WTC11 (cell line): ENCODE data around the gene KIF13A. TPM values are rescaled to one million over a fixed set of nuclear protein-coding genes. Genes with fewer than 3 reads are reported as not detected.

Experiments
- ATAC-seq: fragments of 200-7000 bp; cut with Tn5 transposase; 2 replicates; pipeline ENCODE4 v1.10.0; 2021; ENCODE audit warnings: mild to moderate bottlenecking, moderate library complexity
- CTCF ChIA-PET: fragments of 300-600 bp; sonication (Branson Sonifier 250); formaldehyde crosslinking; loops from one replicate; lab custom pipeline; 2021; ENCODE audit warnings: antibody characterized with exemption; lab: Charles Lee
- POLR2A ChIA-PET: fragments of 350-600 bp; sonication (Branson Sonifier 250); formaldehyde crosslinking; loops from one replicate; lab custom pipeline; 2021; ENCODE audit warnings: antibody characterized with exemption; lab: Charles Lee
- DNase-seq: peaks from one replicate; pipeline ENCODE4 v3.0.0; 2021; ENCODE audit warnings: low spot score
- H3K27ac Mint-ChIP-seq: 2 replicates; pipeline ENCODE4 v1.8.0; 2021; ENCODE audit warnings: mixed read lengths
- H3K27me3 Mint-ChIP-seq: 2 replicates; pipeline ENCODE4 v1.8.0; 2021; ENCODE audit warnings: low read depth, mild to moderate bottlenecking, moderate library complexity, mixed read lengths
- H3K36me3 Mint-ChIP-seq: 2 replicates; pipeline ENCODE4 v1.8.0; 2021; ENCODE audit warnings: mixed read lengths
- H3K4me1 Mint-ChIP-seq: 2 replicates; pipeline ENCODE4 v1.8.0; 2022; ENCODE audit warnings: mixed read lengths
- H3K4me3 Mint-ChIP-seq: 2 replicates; pipeline ENCODE4 v1.8.0; 2021; ENCODE audit warnings: mild to moderate bottlenecking, moderate library complexity, mixed read lengths
- H3K9me3 Mint-ChIP-seq: 2 replicates; pipeline ENCODE4 v1.8.0; 2021; ENCODE audit warnings: mixed read lengths
- CBFB ChIP-seq: sonication (generic); formaldehyde crosslinking; IDR thresholded peaks from 2 replicates; pipeline ENCODE4 v1.8.1; 2022; ENCODE audit warnings: mild to moderate bottlenecking, low read depth, missing genetic modification reagents
- CREM ChIP-seq: sonication (generic); formaldehyde crosslinking; IDR thresholded peaks from 2 replicates; pipeline ENCODE4 v1.8.1; 2022; ENCODE audit warnings: mild to moderate bottlenecking, missing genetic modification reagents, moderate library complexity
- ESRRA ChIP-seq: sonication (generic); formaldehyde crosslinking; IDR thresholded peaks from 2 replicates; pipeline ENCODE4 v1.8.1; 2022; ENCODE audit warnings: mild to moderate bottlenecking, missing genetic modification reagents, borderline replicate concordance
- GTF2I ChIP-seq: fragments of 250-450 bp; sonication (Bioruptor Pico); conservative IDR thresholded peaks from 2 replicates; pipeline ENCODE4 v1.4.0; 2021; ENCODE audit warnings: mild to moderate bottlenecking
- MXD4 ChIP-seq: fragments of 250-450 bp; sonication (Bioruptor Pico); IDR thresholded peaks from 2 replicates; pipeline ENCODE4 v1.8.0; 2021; ENCODE audit warnings: mild to moderate bottlenecking, moderate library complexity, borderline replicate concordance
- NR2C2 ChIP-seq: sonication (generic); formaldehyde crosslinking; IDR thresholded peaks from 2 replicates; pipeline ENCODE4 v1.8.0; 2022; ENCODE audit warnings: mild to moderate bottlenecking, missing genetic modification reagents
- PRRX2 ChIP-seq: fragments of 250-450 bp; sonication (Bioruptor Pico); IDR thresholded peaks from 2 replicates; pipeline ENCODE4 v1.8.0; 2021; ENCODE audit warnings: mild to moderate bottlenecking
- RORB ChIP-seq: fragments of 250-450 bp; sonication (Bioruptor Pico); IDR thresholded peaks from 2 replicates; pipeline ENCODE4 v1.9.0; 2021; ENCODE audit warnings: mild to moderate bottlenecking
- ZNF232 ChIP-seq: sonication (generic); formaldehyde crosslinking; IDR thresholded peaks from 2 replicates; pipeline ENCODE4 v1.8.0; 2022; ENCODE audit warnings: mild to moderate bottlenecking, missing genetic modification reagents
- ZNF317 ChIP-seq: sonication (generic); formaldehyde crosslinking; IDR thresholded peaks from 2 replicates; pipeline ENCODE4 v1.8.1; 2023; ENCODE audit warnings: low read depth, mild to moderate bottlenecking, moderate library complexity, missing genetic modification reagents, borderline replicate concordance
- ZNF423 ChIP-seq: fragments of 250-450 bp; sonication (Bioruptor Pico); IDR thresholded peaks from 2 replicates; pipeline ENCODE4 v2.1.2; 2022; ENCODE audit warnings: mild to moderate bottlenecking, moderate library complexity
- total RNA-seq: library from RNA; stranded (reverse); gene quantifications from 3 replicates; pipeline ENCODE4 v1.2.3, GENCODE V29; 2021
- TF ChIP-seq, protein P1 (sequence below): fragments of 200-600 bp; IDR thresholded peaks from 2 replicates; pipeline ENCODE4 v1.8.0; 2022; ENCODE audit warnings: antibody characterized with exemption
- TF ChIP-seq, protein P2 (sequence below): sonication (generic); formaldehyde crosslinking; IDR thresholded peaks from 2 replicates; pipeline ENCODE4 v1.8.1; 2022; ENCODE audit warnings: low read depth, missing genetic modification reagents, borderline replicate concordance
- TF ChIP-seq, protein P3 (sequence below): fragments of 250-450 bp; sonication (Bioruptor Pico); conservative IDR thresholded peaks from 2 replicates; pipeline ENCODE4 v1.9.0; 2021; ENCODE audit warnings: mild to moderate bottlenecking
- TF ChIP-seq, protein P4 (sequence below): sonication (generic); formaldehyde crosslinking; IDR thresholded peaks from 2 replicates; pipeline ENCODE4 v1.8.0; 2022; ENCODE audit warnings: missing genetic modification reagents
- TF ChIP-seq, protein P5 (sequence below): fragments of 250-450 bp; sonication (Bioruptor Pico); IDR thresholded peaks from 2 replicates; pipeline ENCODE4 v1.8.0; 2021; ENCODE audit warnings: mild to moderate bottlenecking

The KIF13A gene
- total RNA-seq, 1 experiment from 2014 or later, result 32.7 TPM

DNA sequence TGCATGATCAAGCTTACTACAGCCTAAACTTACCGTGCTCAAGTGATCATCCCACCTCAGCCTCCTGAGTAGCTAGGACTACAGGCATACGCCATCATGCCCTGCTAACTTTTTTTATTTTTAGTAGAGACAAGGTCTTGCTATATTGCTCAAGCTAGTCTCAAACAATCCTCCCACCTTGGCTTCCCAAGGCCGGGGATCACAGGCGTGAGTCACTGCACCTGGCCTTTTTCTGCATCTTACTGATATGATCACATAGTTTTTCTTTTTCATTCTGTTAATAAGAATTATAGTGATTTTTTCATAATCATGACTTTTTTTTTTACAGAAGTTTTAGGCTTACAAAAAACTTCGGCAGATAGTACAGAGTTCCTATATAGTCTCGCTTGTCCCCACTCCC, 93.2 kb downstream of the KIF13A start (continued):
- TF ChIP-seq, protein P1, sequence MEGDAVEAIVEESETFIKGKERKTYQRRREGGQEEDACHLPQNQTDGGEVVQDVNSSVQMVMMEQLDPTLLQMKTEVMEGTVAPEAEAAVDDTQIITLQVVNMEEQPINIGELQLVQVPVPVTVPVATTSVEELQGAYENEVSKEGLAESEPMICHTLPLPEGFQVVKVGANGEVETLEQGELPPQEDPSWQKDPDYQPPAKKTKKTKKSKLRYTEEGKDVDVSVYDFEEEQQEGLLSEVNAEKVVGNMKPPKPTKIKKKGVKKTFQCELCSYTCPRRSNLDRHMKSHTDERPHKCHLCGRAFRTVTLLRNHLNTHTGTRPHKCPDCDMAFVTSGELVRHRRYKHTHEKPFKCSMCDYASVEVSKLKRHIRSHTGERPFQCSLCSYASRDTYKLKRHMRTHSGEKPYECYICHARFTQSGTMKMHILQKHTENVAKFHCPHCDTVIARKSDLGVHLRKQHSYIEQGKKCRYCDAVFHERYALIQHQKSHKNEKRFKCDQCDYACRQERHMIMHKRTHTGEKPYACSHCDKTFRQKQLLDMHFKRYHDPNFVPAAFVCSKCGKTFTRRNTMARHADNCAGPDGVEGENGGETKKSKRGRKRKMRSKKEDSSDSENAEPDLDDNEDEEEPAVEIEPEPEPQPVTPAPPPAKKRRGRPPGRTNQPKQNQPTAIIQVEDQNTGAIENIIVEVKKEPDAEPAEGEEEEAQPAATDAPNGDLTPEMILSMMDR, result no peak
- TF ChIP-seq ZNF423 (CRISPR knock-in tag), result no peak

DNA sequence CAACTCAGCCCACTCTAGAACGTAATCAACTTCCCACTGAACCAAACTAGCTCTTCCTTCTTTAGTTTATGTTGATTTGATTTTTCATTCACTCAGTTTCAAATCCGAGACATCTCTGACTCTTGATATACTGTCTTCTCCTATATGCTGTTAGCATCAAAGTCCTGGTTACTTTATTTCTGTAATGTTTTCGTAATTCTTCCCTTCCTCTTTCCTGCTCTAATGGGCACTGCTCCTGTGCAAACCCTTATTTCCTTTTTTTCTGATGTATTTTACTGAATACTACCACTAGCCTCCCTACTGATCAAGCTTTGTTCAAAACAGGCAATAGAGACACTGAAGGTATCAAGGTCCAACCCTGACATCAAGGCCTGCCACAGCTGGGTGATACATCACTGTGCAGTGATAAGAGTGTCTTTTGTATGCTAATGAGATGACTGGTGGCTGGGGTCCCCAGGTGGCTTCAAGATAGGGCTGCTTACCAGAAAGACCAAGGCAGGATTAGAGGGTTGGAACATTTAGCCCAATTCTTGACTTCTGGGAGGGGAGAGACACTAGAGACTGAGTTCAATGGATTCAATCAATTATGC, 95.2 kb downstream of the KIF13A start:
- ATAC-seq, result no peak
- TF ChIP-seq, protein P2, sequence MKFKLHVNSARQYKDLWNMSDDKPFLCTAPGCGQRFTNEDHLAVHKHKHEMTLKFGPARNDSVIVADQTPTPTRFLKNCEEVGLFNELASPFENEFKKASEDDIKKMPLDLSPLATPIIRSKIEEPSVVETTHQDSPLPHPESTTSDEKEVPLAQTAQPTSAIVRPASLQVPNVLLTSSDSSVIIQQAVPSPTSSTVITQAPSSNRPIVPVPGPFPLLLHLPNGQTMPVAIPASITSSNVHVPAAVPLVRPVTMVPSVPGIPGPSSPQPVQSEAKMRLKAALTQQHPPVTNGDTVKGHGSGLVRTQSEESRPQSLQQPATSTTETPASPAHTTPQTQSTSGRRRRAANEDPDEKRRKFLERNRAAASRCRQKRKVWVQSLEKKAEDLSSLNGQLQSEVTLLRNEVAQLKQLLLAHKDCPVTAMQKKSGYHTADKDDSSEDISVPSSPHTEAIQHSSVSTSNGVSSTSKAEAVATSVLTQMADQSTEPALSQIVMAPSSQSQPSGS, result no peak
- TF ChIP-seq GTF2I (CRISPR knock-in tag), result no peak
- TF ChIP-seq ESRRA (CRISPR knock-in tag), result no peak
- no peak for TF ChIP-seq CREM (CRISPR knock-in tag)
- TF ChIP-seq, protein P3, sequence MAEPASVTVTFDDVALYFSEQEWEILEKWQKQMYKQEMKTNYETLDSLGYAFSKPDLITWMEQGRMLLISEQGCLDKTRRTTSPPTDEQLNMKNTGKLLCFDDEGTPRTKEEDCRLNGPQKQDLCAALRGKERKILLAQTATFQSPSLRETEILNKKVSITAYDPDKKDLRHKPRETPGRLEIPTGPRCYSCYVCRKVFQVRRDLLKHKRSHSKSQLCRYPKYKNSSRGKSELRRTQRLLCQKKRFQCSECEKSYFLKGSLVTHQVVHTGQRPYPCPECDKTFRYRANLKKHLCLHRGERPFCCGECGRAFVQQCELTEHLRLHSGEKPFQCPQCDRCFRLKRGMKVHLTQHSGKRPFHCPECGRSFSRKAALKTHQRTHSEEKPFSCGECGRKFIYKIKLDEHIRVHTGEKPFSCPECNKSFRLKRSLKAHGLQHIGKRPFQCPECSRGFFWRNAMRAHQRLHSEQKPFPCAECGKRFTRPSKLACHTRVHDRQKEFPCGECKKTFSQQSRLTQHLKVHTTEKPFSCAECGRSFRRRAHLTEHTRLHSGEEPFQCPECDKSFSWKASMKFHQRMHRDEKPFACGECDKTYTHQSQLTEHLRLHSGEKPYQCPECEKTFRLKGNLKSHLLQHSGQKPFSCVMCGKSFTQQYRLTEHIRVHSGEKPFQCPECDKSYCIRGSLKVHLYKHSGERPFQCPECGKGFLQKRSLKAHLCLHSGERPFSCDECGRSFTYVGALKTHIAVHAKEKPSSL, result no peak
- TF ChIP-seq RORB, result no peak
- TF ChIP-seq PRRX2 (CRISPR knock-in tag), result no peak
- no peak for TF ChIP-seq ZNF317 (CRISPR knock-in tag)
- no peak for TF ChIP-seq NR2C2 (CRISPR knock-in tag)
- no peak for TF ChIP-seq ZNF232 (CRISPR knock-in tag)
- no peak for TF ChIP-seq ZNF423 (CRISPR knock-in tag)
- TF ChIP-seq, protein P4, sequence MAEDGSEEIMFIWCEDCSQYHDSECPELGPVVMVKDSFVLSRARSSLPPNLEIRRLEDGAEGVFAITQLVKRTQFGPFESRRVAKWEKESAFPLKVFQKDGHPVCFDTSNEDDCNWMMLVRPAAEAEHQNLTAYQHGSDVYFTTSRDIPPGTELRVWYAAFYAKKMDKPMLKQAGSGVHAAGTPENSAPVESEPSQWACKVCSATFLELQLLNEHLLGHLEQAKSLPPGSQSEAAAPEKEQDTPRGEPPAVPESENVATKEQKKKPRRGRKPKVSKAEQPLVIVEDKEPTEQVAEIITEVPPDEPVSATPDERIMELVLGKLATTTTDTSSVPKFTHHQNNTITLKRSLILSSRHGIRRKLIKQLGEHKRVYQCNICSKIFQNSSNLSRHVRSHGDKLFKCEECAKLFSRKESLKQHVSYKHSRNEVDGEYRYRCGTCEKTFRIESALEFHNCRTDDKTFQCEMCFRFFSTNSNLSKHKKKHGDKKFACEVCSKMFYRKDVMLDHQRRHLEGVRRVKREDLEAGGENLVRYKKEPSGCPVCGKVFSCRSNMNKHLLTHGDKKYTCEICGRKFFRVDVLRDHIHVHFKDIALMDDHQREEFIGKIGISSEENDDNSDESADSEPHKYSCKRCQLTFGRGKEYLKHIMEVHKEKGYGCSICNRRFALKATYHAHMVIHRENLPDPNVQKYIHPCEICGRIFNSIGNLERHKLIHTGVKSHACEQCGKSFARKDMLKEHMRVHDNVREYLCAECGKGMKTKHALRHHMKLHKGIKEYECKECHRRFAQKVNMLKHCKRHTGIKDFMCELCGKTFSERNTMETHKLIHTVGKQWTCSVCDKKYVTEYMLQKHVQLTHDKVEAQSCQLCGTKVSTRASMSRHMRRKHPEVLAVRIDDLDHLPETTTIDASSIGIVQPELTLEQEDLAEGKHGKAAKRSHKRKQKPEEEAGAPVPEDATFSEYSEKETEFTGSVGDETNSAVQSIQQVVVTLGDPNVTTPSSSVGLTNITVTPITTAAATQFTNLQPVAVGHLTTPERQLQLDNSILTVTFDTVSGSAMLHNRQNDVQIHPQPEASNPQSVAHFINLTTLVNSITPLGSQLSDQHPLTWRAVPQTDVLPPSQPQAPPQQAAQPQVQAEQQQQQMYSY (CRISPR knock-in tag), result no peak
- no peak for TF ChIP-seq MXD4 (CRISPR knock-in tag)
- TF ChIP-seq, protein P5, sequence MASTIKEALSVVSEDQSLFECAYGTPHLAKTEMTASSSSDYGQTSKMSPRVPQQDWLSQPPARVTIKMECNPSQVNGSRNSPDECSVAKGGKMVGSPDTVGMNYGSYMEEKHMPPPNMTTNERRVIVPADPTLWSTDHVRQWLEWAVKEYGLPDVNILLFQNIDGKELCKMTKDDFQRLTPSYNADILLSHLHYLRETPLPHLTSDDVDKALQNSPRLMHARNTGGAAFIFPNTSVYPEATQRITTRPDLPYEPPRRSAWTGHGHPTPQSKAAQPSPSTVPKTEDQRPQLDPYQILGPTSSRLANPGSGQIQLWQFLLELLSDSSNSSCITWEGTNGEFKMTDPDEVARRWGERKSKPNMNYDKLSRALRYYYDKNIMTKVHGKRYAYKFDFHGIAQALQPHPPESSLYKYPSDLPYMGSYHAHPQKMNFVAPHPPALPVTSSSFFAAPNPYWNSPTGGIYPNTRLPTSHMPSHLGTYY (CRISPR knock-in tag), result no peak
- no peak for TF ChIP-seq CBFB (CRISPR knock-in tag)
- TF ChIP-seq, all 79 proteins: peak for 0
- H3K36me3 Mint-ChIP-seq, result peaks cover 35% of the 10 kb centered on the region
- no peak overlapping the region for H3K27ac Mint-ChIP-seq
- no peak for DNase-seq
- no peak overlapping the region for H3K4me3 Mint-ChIP-seq
- ChIA-PET CTCF (no interaction called here), POLR2A (no interaction called here)
- H3K27me3 Mint-ChIP-seq, result no peaks in the 10 kb centered on the region
- H3K9me3 Mint-ChIP-seq, result peaks cover 29% of the 10 kb centered on the region
- peaks cover 9% of the 10 kb centered on the region for H3K4me1 Mint-ChIP-seq
